ENCODE measurements around the gene ZYG11B. TPM values are rescaled to one million over a fixed set of nuclear protein-coding genes. Genes with fewer than 3 reads are reported as not detected.
A peak's percentile ranks its signal among the peaks of the same experiment; 100 is the strongest.

Gene ZYG11B
- total and polyA plus RNA-seq, 9 of the 15 experiments (the other 6 are each of a cell fraction or from before 2014, with no cell fraction given): 4.9 to 22.2 (median 12.2) TPM

DNA sequence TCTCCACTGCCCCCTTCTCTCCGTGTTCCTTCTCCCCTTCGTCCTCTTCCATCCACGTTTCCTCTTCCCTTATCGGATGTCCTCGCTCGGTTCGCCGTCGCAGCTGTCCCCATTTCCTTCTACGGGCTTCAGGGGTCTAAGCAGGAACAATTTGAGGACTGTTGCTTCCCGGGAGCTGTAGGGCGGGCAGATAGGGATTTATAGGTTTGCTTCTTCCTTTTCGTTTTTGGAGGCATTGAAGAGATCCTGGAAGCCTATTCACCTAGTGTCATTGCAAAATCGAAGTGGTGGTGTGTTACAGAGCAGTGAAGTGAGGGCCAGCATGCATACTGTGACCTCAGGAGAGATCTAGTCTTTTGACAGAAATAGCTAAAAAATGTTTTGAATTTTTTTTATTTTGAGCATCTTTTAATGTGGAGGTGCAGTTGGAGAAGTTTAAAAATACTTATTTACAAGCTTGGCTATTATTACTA, 897 bp downstream of the ZYG11B start (continued):
- peak in 1 of 2 experiments; percentile 4; a peak in 1 of 4 replicates for TF ChIP-seq CSDE1 (IDR thresholded peaks at IDR 0.05)
- no peak for TF ChIP-seq ZNF408 (CRISPR knock-in tag; IDR thresholded peaks at IDR 0.05; ENCODE audit: low read depth)
- TF ChIP-seq, protein P1, sequence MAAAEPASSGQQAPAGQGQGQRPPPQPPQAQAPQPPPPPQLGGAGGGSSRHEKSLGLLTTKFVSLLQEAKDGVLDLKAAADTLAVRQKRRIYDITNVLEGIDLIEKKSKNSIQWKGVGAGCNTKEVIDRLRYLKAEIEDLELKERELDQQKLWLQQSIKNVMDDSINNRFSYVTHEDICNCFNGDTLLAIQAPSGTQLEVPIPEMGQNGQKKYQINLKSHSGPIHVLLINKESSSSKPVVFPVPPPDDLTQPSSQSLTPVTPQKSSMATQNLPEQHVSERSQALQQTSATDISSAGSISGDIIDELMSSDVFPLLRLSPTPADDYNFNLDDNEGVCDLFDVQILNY (CRISPR knock-in tag; IDR thresholded peaks at IDR 0.05): no peak
- TF ChIP-seq CAMTA2 (CRISPR knock-in tag; conservative IDR thresholded peaks at IDR 0.05): no peak
- no peak for TF ChIP-seq MXI1 (IDR thresholded peaks at IDR 0.05; ENCODE audit: low read depth, low read length)
- TF ChIP-seq POLR2B (IDR thresholded peaks at IDR 0.05; ENCODE audit: low read depth, partially characterized antibody): peak; percentile 36
- no peak for TF ChIP-seq HSF4 (CRISPR knock-in tag; IDR thresholded peaks at IDR 0.05; ENCODE audit: borderline replicate concordance)
- peak; percentile 34; the same call in 1 of the 2 replicates for TF ChIP-seq TOE1 (IDR thresholded peaks at IDR 0.05; ENCODE audit: borderline replicate concordance)
- TF ChIP-seq TOE1 (CRISPR knock-in tag; IDR thresholded peaks at IDR 0.05; ENCODE audit: borderline replicate concordance, low read depth): no peak
- TF ChIP-seq, protein P2, sequence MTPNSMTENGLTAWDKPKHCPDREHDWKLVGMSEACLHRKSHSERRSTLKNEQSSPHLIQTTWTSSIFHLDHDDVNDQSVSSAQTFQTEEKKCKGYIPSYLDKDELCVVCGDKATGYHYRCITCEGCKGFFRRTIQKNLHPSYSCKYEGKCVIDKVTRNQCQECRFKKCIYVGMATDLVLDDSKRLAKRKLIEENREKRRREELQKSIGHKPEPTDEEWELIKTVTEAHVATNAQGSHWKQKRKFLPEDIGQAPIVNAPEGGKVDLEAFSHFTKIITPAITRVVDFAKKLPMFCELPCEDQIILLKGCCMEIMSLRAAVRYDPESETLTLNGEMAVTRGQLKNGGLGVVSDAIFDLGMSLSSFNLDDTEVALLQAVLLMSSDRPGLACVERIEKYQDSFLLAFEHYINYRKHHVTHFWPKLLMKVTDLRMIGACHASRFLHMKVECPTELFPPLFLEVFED (CRISPR knock-in tag; conservative IDR thresholded peaks at IDR 0.05): no peak
- TF ChIP-seq ZKSCAN1 (IDR thresholded peaks at IDR 0.05; ENCODE audit: low read depth, low read length): no peak
- TF ChIP-seq, protein P3, sequence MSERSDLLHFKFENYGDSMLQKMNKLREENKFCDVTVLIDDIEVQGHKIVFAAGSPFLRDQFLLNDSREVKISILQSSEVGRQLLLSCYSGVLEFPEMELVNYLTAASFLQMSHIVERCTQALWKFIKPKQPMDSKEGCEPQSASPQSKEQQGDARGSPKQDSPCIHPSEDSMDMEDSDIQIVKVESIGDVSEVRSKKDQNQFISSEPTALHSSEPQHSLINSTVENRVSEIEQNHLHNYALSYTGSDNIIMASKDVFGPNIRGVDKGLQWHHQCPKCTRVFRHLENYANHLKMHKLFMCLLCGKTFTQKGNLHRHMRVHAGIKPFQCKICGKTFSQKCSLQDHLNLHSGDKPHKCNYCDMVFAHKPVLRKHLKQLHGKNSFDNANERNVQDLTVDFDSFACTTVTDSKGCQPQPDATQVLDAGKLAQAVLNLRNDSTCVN (CRISPR knock-in tag; IDR thresholded peaks at IDR 0.05): no peak
- no peak for TF ChIP-seq FIP1L1 (IDR thresholded peaks at IDR 0.05; ENCODE audit: low read depth, low read length, poor library complexity, severe bottlenecking)
- TF ChIP-seq U2AF2 (optimal IDR thresholded peaks at IDR 0.05; ENCODE audit: low read depth, low read length): no peak
- no peak for TF ChIP-seq HNRNPL (IDR thresholded peaks at IDR 0.05; ENCODE audit: low read depth, low read length)
- TF ChIP-seq SRSF3 (IDR thresholded peaks at IDR 0.05; ENCODE audit: insufficient read depth, low read length): no peak
- TF ChIP-seq, protein P4, sequence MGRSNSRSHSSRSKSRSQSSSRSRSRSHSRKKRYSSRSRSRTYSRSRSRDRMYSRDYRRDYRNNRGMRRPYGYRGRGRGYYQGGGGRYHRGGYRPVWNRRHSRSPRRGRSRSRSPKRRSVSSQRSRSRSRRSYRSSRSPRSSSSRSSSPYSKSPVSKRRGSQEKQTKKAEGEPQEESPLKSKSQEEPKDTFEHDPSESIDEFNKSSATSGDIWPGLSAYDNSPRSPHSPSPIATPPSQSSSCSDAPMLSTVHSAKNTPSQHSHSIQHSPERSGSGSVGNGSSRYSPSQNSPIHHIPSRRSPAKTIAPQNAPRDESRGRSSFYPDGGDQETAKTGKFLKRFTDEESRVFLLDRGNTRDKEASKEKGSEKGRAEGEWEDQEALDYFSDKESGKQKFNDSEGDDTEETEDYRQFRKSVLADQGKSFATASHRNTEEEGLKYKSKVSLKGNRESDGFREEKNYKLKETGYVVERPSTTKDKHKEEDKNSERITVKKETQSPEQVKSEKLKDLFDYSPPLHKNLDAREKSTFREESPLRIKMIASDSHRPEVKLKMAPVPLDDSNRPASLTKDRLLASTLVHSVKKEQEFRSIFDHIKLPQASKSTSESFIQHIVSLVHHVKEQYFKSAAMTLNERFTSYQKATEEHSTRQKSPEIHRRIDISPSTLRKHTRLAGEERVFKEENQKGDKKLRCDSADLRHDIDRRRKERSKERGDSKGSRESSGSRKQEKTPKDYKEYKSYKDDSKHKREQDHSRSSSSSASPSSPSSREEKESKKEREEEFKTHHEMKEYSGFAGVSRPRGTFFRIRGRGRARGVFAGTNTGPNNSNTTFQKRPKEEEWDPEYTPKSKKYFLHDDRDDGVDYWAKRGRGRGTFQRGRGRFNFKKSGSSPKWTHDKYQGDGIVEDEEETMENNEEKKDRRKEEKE (IDR thresholded peaks at IDR 0.05; ENCODE audit: borderline replicate concordance in 1 of 2, control insufficient read depth in 1 of 2, low read depth in 2 of 2, low read length in 1 of 2): no peak
- TF ChIP-seq, protein P5, sequence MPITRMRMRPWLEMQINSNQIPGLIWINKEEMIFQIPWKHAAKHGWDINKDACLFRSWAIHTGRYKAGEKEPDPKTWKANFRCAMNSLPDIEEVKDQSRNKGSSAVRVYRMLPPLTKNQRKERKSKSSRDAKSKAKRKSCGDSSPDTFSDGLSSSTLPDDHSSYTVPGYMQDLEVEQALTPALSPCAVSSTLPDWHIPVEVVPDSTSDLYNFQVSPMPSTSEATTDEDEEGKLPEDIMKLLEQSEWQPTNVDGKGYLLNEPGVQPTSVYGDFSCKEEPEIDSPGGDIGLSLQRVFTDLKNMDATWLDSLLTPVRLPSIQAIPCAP (CRISPR knock-in tag; IDR thresholded peaks at IDR 0.05; ENCODE audit: borderline replicate concordance): no peak
- TF ChIP-seq FOXA3 (CRISPR knock-in tag; conservative IDR thresholded peaks at IDR 0.05 in 1 of 2, IDR thresholded peaks at IDR 0.05 in 1 of 2): no peak
- TF ChIP-seq SRF (CRISPR knock-in tag; IDR thresholded peaks at IDR 0.05): 0 out of 4 replicates have a peak, but pooled peaks of 1 of the 2 experiments have one; percentile 51
- no peak for TF ChIP-seq TCF7 (IDR thresholded peaks at IDR 0.05; ENCODE audit: borderline replicate concordance)

All from K562 (cell line).